ENCODE measurements around the gene GABARAPL2.

GRCh38 chr16:75535211-75535843, 30.9 kb upstream of the GABARAPL2 start:
- TF ChIP-seq CTCF (IDR thresholded peaks at IDR 0.05) (no peak), POLR2A (IDR thresholded peaks at IDR 0.05) (no peak)
